GM12874 (cell line): ENCODE data around the gene GABRE.

Source experiments
- TF ChIP-seq, protein P1 (sequence below): IDR thresholded peaks from 2 replicates; pipeline ENCODE4 v1.5.1; 2011; ENCODE audit warnings: low read depth, mild to moderate bottlenecking, control low read depth, low read length, moderate library complexity; ENCODE audit not compliant: insufficient read depth

The GABRE gene

GRCh38 chrX:151974336-151975227 is at the start of gene GABRE:
Gene GABRE, minus strand, starts transcription at chrX:151974676. Its CDS starts 51 bp downstream, at chrX:151974625.
- TF ChIP-seq, protein P1, sequence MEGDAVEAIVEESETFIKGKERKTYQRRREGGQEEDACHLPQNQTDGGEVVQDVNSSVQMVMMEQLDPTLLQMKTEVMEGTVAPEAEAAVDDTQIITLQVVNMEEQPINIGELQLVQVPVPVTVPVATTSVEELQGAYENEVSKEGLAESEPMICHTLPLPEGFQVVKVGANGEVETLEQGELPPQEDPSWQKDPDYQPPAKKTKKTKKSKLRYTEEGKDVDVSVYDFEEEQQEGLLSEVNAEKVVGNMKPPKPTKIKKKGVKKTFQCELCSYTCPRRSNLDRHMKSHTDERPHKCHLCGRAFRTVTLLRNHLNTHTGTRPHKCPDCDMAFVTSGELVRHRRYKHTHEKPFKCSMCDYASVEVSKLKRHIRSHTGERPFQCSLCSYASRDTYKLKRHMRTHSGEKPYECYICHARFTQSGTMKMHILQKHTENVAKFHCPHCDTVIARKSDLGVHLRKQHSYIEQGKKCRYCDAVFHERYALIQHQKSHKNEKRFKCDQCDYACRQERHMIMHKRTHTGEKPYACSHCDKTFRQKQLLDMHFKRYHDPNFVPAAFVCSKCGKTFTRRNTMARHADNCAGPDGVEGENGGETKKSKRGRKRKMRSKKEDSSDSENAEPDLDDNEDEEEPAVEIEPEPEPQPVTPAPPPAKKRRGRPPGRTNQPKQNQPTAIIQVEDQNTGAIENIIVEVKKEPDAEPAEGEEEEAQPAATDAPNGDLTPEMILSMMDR = no peak

- TF ChIP-seq, protein P1 = no peak
Measured at GRCh38 chrX:152020888-152021287, 46.4 kb upstream of the GABRE start.

DNA sequence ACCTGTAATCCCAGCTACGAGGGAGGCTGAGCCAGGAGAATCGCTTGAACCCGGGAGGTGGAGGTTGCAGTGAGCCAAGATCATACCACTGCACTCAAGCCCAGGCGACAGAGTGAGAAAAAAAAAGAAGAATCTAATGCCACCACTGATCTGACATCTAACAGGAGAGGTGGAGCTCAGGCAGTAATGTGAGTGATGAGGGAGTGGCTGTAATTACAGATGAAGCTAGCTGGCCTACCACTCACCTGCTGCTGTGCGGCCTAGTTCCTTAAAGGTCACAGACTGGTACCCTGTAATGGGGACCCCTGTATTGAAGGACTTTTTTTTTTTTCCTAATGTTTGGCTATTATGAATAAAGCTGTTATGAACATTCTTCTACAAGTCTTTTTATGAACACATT is 25.3 kb upstream of the GABRE start:
- TF ChIP-seq, protein P1 = no peak

- TF ChIP-seq, protein P1 = no peak
Measured at GRCh38 chrX:151997539-151997938, 23.1 kb upstream of the GABRE start.

- TF ChIP-seq, protein P1 = no peak
Measured at GRCh38 chrX:151996347-151996746, 21.9 kb upstream of the GABRE start.

DNA sequence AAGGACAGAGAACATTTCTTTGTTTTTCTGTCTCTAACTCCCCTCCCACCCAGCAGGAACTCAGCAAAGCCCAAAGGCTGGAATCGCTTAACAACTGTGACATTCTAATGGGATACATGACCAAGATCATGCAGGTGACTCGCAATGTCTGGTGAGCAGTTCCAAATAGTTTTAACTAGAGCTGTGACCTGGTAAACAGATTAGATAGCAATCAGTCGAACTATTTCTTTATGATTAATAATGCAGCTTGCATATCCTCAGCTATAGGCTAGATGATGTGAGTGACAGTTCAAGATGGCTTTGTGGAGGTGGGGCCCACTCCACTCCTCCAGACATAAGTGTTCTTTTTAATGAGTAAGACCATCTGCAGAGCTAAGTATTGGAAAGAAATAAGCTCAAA is 20.0 kb upstream of the GABRE start:
- TF ChIP-seq, protein P1 = no peak

DNA sequence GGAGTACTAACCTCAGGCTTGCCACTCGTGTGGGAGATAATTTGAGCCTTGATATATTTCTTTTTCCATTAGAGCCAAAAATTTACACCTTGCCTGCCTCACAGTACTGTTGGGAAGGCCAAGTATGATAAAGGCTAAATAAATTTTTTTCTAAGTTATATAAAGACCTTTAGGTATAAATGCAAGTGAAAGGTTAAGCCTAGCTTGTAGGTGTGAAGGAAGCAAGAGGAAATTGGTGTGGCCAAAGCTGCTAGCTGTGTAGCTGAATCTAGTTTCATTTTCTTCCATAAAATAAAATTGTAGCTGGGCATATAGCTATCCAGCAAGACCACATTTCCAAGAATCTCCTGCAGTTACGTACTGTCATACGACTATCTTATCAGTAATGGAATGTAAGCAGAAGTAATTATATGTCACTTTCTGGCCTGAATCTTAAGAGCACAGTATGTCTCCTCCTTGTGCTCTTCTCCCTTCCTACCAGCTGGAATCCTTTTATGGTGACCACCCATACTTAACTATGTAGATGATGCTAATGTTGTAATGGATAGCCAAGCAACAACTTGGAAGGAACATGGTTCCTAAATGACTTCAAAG is 14.3 kb upstream of the GABRE start:
- TF ChIP-seq, protein P1 = no peak
